ENCODE results near the gene ZBTB46.

- TF ChIP-seq POLR2A (IDR thresholded peaks at IDR 0.05) (no peak), CTCF (IDR thresholded peaks at IDR 0.05) (no peak), EP300 (IDR thresholded peaks at IDR 0.05) (no peak)
Measured at GRCh38 chr20:63843778-63844177, 12.7 kb upstream of the ZBTB46 start.
